ENCODE results near the gene RITA1. TPM values are rescaled to one million over a fixed set of nuclear protein-coding genes. Genes with fewer than 3 reads are reported as not detected.

RITA1 gene
- total and polyA plus RNA-seq, 5 donors from 2014 or later = 10.1 to 38.3 (median 21.0) TPM

GRCh38 chr12:113164014-113164413, 21.5 kb upstream of the RITA1 start:
- Mint-ChIP-seq H3K36me3 (peaks cover 18% of the 10 kb centered on the region), H3K9me3 (no peaks in the 10 kb centered on the region), H3K4me3 (no peak overlapping the region), H3K4me1 (no peaks in the 10 kb centered on the region), H3K27ac (no peak overlapping the region), H3K27me3 (no peaks in the 10 kb centered on the region)
- ATAC-seq (ENCODE audit: low read depth in 2 of 2) (no peak), DNase-seq (no peak)
- Histone ChIP-seq H3K27ac (ENCODE audit: insufficient read depth, low read length, poor library complexity, severe bottlenecking) (no peak overlapping the region), H3K27me3 (ENCODE audit: control insufficient read depth, insufficient read depth, low read length) (no peaks in the 10 kb centered on the region), H3K4me3 (ENCODE audit: low read depth, low read length) (no peak overlapping the region), H3K4me1 (ENCODE audit: control insufficient read depth, insufficient read depth, low read length, poor library complexity, severe bottlenecking) (no peaks in the 10 kb centered on the region), H3K9me3 (ENCODE audit: control insufficient read depth in 2 of 2, low read length in 2 of 2) (no peaks in the 10 kb centered on the region), H3K36me3 (ENCODE audit: control insufficient read depth, insufficient read depth, low read length) (peaks cover 86% of the 10 kb centered on the region)

DNA sequence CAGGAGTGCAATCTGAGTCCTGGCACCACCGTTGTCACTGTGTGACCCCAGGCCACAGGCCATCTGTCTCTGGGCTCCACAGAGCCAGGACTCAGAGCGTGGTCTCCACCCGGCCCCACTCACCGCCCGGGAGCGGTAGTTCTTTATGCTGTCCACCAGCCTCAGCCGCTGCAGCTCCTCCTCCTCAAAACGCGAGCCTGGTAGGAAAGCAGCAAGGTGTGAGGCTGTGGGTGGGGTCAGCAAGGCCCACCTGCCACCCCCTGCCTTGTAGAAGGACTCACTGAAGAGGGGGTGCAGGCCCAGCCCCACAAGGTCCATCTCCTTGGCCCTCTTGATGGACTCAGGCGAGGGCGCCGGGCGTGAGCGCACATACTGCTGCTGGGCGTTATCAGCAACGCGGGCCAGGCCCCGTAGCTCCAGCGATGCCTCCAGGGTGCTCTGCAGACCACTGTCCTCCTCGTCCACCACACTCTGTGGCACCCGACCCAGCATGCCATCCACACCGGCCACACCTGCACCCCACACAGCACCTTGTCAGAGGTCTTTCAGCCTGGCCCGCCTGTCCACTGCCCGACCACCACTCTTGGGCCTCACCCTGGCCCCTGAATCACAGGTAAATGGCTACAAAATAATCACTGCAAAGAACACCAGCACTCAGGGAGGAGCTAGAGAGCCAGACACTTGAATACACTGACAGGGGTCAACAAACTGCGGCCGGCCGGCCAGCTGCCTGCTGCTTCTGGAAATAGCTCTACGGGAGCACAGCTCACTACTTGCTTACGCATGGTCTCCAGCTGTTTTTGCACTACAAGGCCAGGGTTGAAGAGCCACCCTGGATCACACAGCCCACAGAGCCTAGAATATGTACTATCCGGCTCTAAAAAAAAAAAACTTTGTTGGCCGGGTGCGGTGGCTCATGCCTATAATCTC, 19.7 kb upstream of the RITA1 start:
- peaks cover 17% of the 10 kb centered on the region for H3K36me3 Mint-ChIP-seq
- H3K27me3 ChIP-seq (ENCODE audit: control insufficient read depth, insufficient read depth, low read length) = no peaks in the 10 kb centered on the region
- H3K4me3 Mint-ChIP-seq = no peak overlapping the region
- DNase-seq (no peak), ATAC-seq (ENCODE audit: low read depth in 2 of 2) (no peak)
- no peaks in the 10 kb centered on the region for H3K4me1 ChIP-seq (ENCODE audit: control insufficient read depth, insufficient read depth, low read length, poor library complexity, severe bottlenecking)
- peaks cover 0 to 3% (median 0%) of the 10 kb centered on the region in 4 donors for H3K4me1 Mint-ChIP-seq
- no peaks in the 10 kb centered on the region for H3K27me3 Mint-ChIP-seq
- H3K4me3 ChIP-seq (ENCODE audit: low read depth, low read length) = no peak overlapping the region
- no peaks in the 10 kb centered on the region for H3K9me3 ChIP-seq (ENCODE audit: control insufficient read depth in 2 of 2, low read length in 2 of 2)
- no peak overlapping the region for H3K27ac Mint-ChIP-seq
- no peak overlapping the region for H3K27ac ChIP-seq (ENCODE audit: insufficient read depth, low read length, poor library complexity, severe bottlenecking)
- peaks cover 85% of the 10 kb centered on the region for H3K36me3 ChIP-seq (ENCODE audit: control insufficient read depth, insufficient read depth, low read length)
- H3K9me3 Mint-ChIP-seq = no peaks in the 10 kb centered on the region

GRCh38 chr12:113167868-113168267, 17.7 kb upstream of the RITA1 start:
- H3K27me3 ChIP-seq (ENCODE audit: control insufficient read depth, insufficient read depth, low read length) = no peaks in the 10 kb centered on the region
- Mint-ChIP-seq H3K9me3 (no peaks in the 10 kb centered on the region), H3K4me3 (no peak overlapping the region), H3K27ac (no peak overlapping the region), H3K27me3 (no peaks in the 10 kb centered on the region), H3K36me3 (peaks cover 33% of the 10 kb centered on the region), H3K4me1 (peaks cover 0 to 7% (median 4%) of the 10 kb centered on the region in 4 donors)
- DNase-seq = no peak
- no peak overlapping the region for H3K4me3 ChIP-seq (ENCODE audit: low read depth, low read length)
- H3K27ac ChIP-seq (ENCODE audit: insufficient read depth, low read length, poor library complexity, severe bottlenecking) = no peak overlapping the region
- no peaks in the 10 kb centered on the region for H3K4me1 ChIP-seq (ENCODE audit: control insufficient read depth, insufficient read depth, low read length, poor library complexity, severe bottlenecking)
- H3K9me3 ChIP-seq (ENCODE audit: control insufficient read depth in 2 of 2, low read length in 2 of 2) = no peaks in the 10 kb centered on the region
- no peak for ATAC-seq (ENCODE audit: low read depth in 2 of 2)
- peaks cover 89% of the 10 kb centered on the region for H3K36me3 ChIP-seq (ENCODE audit: control insufficient read depth, insufficient read depth, low read length)

- no peak overlapping the region for H3K4me3 ChIP-seq (ENCODE audit: low read depth, low read length)
- H3K9me3 ChIP-seq (ENCODE audit: control insufficient read depth in 2 of 2, low read length in 2 of 2) = no peaks in the 10 kb centered on the region
- peaks cover 41% of the 10 kb centered on the region for H3K36me3 Mint-ChIP-seq
- peaks cover 2 to 9% (median 6%) of the 10 kb centered on the region in 4 donors for H3K4me1 Mint-ChIP-seq
- H3K4me1 ChIP-seq (ENCODE audit: control insufficient read depth, insufficient read depth, low read length, poor library complexity, severe bottlenecking) = no peaks in the 10 kb centered on the region
- DNase-seq (no peak), ATAC-seq (ENCODE audit: low read depth in 2 of 2) (no peak)
- H3K4me3 Mint-ChIP-seq = no peak overlapping the region
- no peaks in the 10 kb centered on the region for H3K9me3 Mint-ChIP-seq
- H3K27me3 ChIP-seq (ENCODE audit: control insufficient read depth, insufficient read depth, low read length) = no peaks in the 10 kb centered on the region
- peaks cover 94% of the 10 kb centered on the region for H3K36me3 ChIP-seq (ENCODE audit: control insufficient read depth, insufficient read depth, low read length)
- no peaks in the 10 kb centered on the region for H3K27me3 Mint-ChIP-seq
- no peak overlapping the region for H3K27ac Mint-ChIP-seq
- no peak overlapping the region for H3K27ac ChIP-seq (ENCODE audit: insufficient read depth, low read length, poor library complexity, severe bottlenecking)
Measured at GRCh38 chr12:113169697-113170096, 15.8 kb upstream of the RITA1 start.

DNA sequence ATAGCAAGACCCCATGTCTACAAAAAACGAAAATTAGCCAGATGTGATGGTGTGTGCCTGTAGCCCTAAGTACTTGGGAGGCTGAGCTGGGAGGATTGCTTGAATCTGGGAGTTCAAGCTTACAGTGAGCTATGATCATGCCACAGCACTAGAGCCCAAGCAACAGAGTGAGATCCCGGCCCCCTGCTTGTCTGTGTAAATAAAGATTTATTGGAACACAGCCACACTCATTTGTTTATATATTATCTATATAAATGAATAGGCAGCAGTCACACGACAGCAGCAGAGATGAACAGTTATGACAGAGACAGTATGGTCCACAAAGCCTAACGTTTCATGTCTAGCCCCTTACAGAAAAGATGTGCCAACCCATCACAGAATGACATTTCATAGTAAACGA, 15.1 kb upstream of the RITA1 start:
- ATAC-seq (ENCODE audit: low read depth in 2 of 2) (no peak), DNase-seq (no peak)
- H3K36me3 Mint-ChIP-seq = peaks cover 45% of the 10 kb centered on the region
- H3K36me3 ChIP-seq (ENCODE audit: control insufficient read depth, insufficient read depth, low read length) = peaks cover 90% of the 10 kb centered on the region
- H3K27ac Mint-ChIP-seq = no peak overlapping the region
- no peak overlapping the region for H3K4me3 Mint-ChIP-seq
- H3K4me1 ChIP-seq (ENCODE audit: control insufficient read depth, insufficient read depth, low read length, poor library complexity, severe bottlenecking) = no peaks in the 10 kb centered on the region
- no peaks in the 10 kb centered on the region for H3K9me3 Mint-ChIP-seq
- H3K4me1 Mint-ChIP-seq = peaks cover 5 to 10% (median 7%) of the 10 kb centered on the region in 4 donors
- no peak overlapping the region for H3K4me3 ChIP-seq (ENCODE audit: low read depth, low read length)
- no peak overlapping the region for H3K27ac ChIP-seq (ENCODE audit: insufficient read depth, low read length, poor library complexity, severe bottlenecking)
- no peaks in the 10 kb centered on the region for H3K27me3 Mint-ChIP-seq
- no peaks in the 10 kb centered on the region for H3K9me3 ChIP-seq (ENCODE audit: control insufficient read depth in 2 of 2, low read length in 2 of 2)
- no peaks in the 10 kb centered on the region for H3K27me3 ChIP-seq (ENCODE audit: control insufficient read depth, insufficient read depth, low read length)

DNA sequence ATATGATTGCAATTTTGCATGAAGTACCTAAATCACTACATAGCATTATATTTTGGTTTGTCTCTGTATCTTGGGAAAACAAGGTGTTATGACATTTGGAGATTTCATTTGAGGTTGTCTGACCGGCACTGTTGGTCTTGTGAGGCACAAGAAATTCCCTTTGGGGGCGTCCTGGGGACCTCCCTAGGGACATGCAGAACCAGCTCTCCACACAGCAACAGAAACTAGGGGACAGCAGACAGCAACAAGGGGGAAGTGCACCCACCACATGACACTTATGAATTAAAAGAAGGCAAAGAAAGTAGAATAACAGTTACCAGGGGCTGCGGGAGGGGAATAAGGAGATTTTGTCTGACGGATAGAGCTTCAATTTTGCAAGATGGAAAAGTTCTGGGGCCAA, 14.6 kb upstream of the RITA1 start:
- H3K9me3 ChIP-seq (ENCODE audit: control insufficient read depth in 2 of 2, low read length in 2 of 2) = no peaks in the 10 kb centered on the region
- peaks cover 85% of the 10 kb centered on the region for H3K36me3 ChIP-seq (ENCODE audit: control insufficient read depth, insufficient read depth, low read length)
- H3K27me3 Mint-ChIP-seq = no peaks in the 10 kb centered on the region
- no peaks in the 10 kb centered on the region for H3K4me1 ChIP-seq (ENCODE audit: control insufficient read depth, insufficient read depth, low read length, poor library complexity, severe bottlenecking)
- no peaks in the 10 kb centered on the region for H3K9me3 Mint-ChIP-seq
- H3K36me3 Mint-ChIP-seq = peaks cover 45% of the 10 kb centered on the region
- ATAC-seq (ENCODE audit: low read depth in 2 of 2) (no peak), DNase-seq (no peak)
- no peak overlapping the region for H3K27ac ChIP-seq (ENCODE audit: insufficient read depth, low read length, poor library complexity, severe bottlenecking)
- H3K4me1 Mint-ChIP-seq = peaks cover 5 to 10% (median 7%) of the 10 kb centered on the region in 4 donors
- no peak overlapping the region for H3K4me3 ChIP-seq (ENCODE audit: low read depth, low read length)
- no peaks in the 10 kb centered on the region for H3K27me3 ChIP-seq (ENCODE audit: control insufficient read depth, insufficient read depth, low read length)
- H3K27ac Mint-ChIP-seq = peak overlapping the region in 1 of 3 donors; percentile 43
- H3K4me3 Mint-ChIP-seq = peak overlapping the region in 1 of 4 donors; percentile 45

- DNase-seq (no peak), ATAC-seq (ENCODE audit: low read depth in 2 of 2) (no peak)
- Histone ChIP-seq H3K9me3 (ENCODE audit: control insufficient read depth in 2 of 2, low read length in 2 of 2) (no peaks in the 10 kb centered on the region), H3K27ac (ENCODE audit: insufficient read depth, low read length, poor library complexity, severe bottlenecking) (no peak overlapping the region), H3K36me3 (ENCODE audit: control insufficient read depth, insufficient read depth, low read length) (peaks cover 81% of the 10 kb centered on the region), H3K4me3 (ENCODE audit: low read depth, low read length) (no peak overlapping the region), H3K4me1 (ENCODE audit: control insufficient read depth, insufficient read depth, low read length, poor library complexity, severe bottlenecking) (no peaks in the 10 kb centered on the region), H3K27me3 (ENCODE audit: control insufficient read depth, insufficient read depth, low read length) (no peaks in the 10 kb centered on the region)
- H3K36me3 Mint-ChIP-seq = peaks cover 44% of the 10 kb centered on the region
- no peaks in the 10 kb centered on the region for H3K9me3 Mint-ChIP-seq
- no peaks in the 10 kb centered on the region for H3K27me3 Mint-ChIP-seq
- peaks cover 5 to 10% (median 7%) of the 10 kb centered on the region in 4 donors for H3K4me1 Mint-ChIP-seq
- no peak overlapping the region for H3K27ac Mint-ChIP-seq
- H3K4me3 Mint-ChIP-seq = no peak overlapping the region
Measured at GRCh38 chr12:113171543-113171942, 14.0 kb upstream of the RITA1 start.

DNA sequence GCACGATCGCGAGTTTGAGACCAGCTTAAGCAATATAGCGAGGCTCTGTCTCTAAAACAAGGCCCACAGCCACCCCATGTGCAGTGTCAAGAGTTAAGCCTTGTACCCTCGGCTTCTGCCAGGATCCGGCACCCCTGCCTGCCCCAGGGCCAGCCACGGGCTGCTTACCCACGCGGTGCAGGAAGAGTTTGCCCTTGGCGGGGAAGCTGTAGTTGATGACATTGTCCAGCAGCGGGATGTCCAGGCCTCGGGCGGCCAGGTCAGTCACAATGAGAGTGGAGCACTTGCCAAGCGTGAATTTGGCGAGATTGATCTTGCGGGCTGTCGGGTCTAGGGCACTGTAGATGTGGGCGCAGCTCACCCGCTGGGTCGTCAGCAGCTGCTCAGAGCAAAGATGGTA, 13.3 kb upstream of the RITA1 start:
- Mint-ChIP-seq H3K27ac (no peak overlapping the region), H3K9me3 (no peaks in the 10 kb centered on the region), H3K36me3 (peaks cover 50% of the 10 kb centered on the region), H3K27me3 (no peaks in the 10 kb centered on the region), H3K4me3 (peak overlapping the region in 1 of 4 donors; percentile 52), H3K4me1 (peaks cover 5 to 10% (median 7%) of the 10 kb centered on the region in 4 donors)
- no peak overlapping the region for H3K27ac ChIP-seq (ENCODE audit: insufficient read depth, low read length, poor library complexity, severe bottlenecking)
- ATAC-seq (ENCODE audit: low read depth in 2 of 2) = no peak
- H3K27me3 ChIP-seq (ENCODE audit: control insufficient read depth, insufficient read depth, low read length) = no peaks in the 10 kb centered on the region
- no peaks in the 10 kb centered on the region for H3K4me1 ChIP-seq (ENCODE audit: control insufficient read depth, insufficient read depth, low read length, poor library complexity, severe bottlenecking)
- H3K9me3 ChIP-seq (ENCODE audit: control insufficient read depth in 2 of 2, low read length in 2 of 2) = no peaks in the 10 kb centered on the region
- no peak for DNase-seq
- no peak overlapping the region for H3K4me3 ChIP-seq (ENCODE audit: low read depth, low read length)
- peaks cover 82% of the 10 kb centered on the region for H3K36me3 ChIP-seq (ENCODE audit: control insufficient read depth, insufficient read depth, low read length)

Measured in CD4-positive, CD25-positive, alpha-beta regulatory T cell (primary cell).